ENCODE results near the gene LEP.

LEP gene

DNA sequence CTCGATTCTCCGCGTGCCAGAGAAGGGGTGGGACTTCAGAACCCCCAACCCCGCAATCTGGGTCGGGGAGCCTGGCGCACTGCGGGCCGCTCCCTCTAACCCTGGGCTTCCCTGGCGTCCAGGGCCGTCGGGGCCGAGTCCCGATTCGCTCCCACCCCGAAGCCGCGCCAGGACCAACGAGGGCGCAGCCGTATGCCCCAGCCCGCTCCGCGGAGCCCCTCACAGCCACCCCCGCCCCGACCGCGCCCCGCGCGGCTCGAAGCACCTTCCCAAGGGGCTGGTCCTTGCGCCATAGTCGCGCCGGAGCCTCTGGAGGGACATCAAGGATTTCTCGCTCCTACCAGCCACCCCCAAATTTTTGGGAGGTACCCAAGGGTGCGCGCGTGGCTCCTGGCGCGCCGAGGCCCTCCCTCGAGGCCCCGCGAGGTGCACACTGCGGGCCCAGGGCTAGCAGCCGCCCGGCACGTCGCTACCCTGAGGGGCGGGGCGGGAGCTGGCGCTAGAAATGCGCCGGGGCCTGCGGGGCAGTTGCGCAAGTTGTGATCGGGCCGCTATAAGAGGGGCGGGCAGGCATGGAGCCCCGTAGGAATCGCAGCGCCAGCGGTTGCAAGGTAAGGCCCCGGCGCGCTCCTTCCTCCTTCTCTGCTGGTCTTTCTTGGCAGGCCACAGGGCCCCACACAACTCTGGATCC, at the start of gene LEP:
Gene LEP (plus strand): TSS at position 583 of the 691 bp plus-strand sequence. CDS start 10,741 bp downstream, outside the sequence.
- no peak for DNase-seq (ENCODE audit: low spot score)
- no peak for FAIRE-seq

DNA sequence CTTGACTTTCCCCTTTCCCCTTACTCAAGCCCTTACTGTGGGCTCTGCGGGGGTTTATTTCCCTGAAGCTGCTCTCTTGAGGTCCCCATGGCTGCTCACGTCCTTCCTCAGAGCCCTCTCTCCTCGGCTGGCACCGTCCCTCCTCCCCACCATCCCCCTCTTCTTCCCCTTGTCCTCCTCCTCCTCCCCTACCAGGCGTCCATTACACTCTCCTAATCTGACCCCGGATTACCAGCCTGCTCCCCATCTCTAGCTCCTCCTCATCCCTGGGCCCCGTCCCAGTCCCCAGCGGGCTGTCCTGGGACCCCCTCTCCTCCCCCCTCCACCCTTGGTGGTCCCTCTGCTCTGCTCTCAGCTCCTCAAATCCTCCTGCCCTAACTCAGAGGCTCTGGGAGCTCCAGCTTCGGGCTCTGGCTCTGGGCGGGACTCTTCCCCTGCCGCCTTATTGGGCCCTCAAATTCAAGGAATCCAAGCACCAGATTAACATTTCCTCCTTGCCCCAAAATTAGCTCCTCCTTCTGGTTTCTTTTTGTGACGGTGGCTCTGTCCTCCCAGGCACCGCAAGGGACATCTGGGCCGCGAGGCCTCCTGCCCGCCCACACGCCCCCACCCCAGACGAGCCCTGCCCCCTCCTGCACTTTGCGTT, 48.5 kb upstream of the LEP start:
- DNase-seq (ENCODE audit: low spot score): no peak
- FAIRE-seq: no peak

DNA sequence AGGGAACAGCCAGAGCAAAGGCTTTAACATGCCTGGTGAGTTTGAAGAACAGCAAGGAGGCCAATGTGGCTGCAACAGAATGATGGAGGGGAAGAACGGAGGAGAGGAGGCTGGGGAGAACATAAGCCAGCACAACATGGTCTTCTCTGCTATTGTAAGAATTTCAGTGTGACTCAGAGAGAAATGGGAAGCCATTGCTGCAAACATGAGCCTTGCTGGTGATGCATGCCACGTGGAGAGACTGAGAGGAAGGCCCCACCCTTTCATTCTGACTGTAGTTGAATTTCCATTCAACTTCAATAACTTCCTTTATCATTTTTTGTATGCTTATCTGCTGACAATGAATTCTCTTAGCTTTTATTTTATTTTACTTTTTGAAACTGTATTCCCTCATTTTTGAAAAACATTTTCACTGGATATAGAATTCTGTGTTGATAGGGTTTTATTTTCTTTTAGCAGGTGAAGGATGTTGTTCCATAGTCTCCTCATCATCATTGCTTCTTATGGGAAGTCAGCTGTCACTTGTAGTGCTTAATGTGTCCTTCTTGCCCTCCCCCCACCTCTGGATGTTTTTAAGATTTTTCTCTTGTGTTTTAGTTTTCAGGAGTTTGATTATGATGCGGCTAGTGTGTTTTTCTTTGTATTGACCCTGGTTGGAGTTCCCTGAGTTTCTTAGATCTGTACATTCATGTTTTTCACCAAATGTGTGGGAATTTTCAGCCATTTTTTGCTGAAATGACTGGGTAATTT, 46.4 kb upstream of the LEP start:
- DNase-seq (ENCODE audit: low spot score): no peak
- no peak for FAIRE-seq

DNA sequence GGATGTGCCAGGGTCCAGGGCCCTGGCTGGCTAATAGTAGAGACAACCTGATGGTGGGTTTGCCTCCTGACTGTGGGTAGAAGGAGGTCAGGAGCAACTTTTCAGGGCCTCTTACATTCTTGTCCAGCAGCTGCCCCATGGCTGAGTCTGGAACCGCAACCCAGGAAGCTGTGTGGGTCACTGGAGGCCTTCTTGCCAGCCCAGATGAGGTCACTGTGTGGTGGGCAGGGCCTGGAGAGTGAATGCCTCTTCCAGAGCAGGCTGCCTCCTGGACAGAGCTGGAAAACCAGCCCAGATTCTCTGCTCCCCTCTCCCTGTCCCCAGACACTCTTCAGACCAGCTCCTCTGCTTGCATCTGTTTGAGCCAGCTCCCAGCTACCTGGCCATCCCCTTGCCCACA, 43.5 kb upstream of the LEP start:
- DNase-seq (ENCODE audit: low spot score): no peak
- FAIRE-seq: no peak

DNA sequence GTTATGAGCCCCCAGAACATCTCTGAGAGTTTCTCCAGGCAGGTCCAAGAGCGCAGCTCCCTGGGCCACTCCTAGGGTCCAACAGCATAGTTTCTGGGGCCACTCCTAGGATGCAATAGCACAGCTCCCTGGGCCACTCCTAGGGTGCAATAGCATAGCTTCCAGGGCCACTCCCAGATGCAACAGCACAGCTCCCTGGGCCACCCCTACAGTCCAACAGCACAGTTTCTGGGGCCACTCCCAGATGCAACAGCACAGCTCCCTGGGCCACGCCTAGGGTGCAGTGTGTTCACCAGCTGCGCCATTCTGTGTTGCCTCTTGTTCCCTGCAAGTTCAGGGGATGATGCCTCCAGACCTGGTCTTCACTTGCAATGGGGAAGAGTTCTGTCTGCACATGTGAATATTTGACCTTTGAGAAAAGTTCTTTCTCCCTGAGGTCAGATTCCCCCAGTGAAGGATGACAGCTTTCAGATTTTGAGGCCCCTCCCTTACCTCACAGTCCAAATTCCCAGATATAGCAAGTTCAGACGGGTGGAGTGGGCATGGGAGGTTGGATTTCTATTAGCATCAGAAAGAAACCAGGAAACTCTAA, 43.0 kb upstream of the LEP start:
- DNase-seq (ENCODE audit: low spot score): no peak
- no peak for FAIRE-seq

DNA sequence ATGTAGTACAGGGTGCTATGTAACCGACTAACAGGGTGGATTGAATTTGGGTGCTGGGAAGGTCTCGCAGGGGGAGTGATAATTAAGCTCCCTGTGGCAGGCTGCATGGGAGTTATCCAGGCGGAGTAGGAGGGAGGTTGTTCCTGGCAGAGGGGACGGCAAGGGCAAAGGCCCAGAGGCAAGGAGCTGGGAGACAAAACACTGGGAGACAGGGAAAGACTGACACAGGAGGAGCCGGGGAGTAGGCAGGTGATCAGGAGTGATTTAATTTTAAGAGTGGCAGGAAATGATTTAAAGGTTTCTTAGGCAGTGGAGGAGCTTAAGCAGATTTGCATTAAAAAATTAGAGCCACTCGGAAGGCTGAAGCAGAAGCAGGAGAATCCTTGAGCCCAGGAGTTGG, 40.7 kb upstream of the LEP start:
- DNase-seq (ENCODE audit: low spot score) (no peak), FAIRE-seq (no peak)

DNA sequence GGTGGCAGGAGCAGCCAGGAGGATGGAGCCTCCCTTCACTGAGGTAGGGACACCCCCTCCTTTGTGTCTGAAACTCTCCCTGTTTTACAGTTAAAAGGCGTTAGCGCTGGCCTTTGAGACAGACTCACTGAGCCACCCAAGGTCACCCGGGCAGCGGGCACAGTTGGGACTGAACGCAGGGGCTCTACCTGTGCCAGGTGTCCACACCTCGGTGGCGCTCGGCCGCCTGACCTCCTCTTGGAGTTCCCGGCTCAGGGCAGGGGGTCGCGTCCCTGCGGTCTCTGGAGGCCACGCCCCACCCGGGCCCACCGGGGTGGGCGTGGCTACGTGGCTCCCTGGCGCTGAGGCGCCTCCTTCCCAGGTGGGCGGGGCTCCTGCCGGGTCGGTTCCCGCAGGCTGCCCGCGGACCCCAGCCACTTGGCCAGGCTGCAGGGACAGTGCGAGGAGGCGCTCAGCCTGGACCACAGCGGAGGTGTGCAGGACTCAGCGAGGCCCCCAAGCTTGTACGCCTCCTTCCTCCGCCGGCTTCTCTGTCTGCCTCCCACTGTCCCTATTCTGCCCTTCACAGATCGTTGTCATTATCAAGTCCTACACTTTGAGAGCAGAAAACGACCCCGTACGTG, 39.9 kb upstream of the LEP start:
- DNase-seq (ENCODE audit: low spot score) (no peak), FAIRE-seq (no peak)

DNA sequence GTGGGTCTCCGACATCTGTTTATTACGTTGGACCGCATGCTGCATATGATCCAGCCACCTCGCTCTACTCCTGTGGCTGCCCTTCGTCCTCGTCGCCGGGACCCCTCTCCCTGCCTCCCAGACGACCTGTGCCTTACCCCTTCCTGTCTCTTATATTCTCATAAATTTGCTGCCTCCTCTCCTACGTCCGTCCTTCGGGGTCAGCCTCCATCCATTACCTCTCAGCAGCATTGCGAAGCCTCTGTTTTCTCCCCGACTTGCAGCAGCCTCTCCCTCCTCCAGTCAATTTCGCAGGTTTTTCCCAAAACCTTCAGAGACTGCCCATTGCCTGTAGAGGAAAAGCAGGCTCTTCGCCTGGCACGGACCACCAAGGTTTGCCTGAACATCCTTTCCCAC, 39.4 kb upstream of the LEP start:
- no peak for FAIRE-seq
- DNase-seq (ENCODE audit: low spot score): no peak

DNA sequence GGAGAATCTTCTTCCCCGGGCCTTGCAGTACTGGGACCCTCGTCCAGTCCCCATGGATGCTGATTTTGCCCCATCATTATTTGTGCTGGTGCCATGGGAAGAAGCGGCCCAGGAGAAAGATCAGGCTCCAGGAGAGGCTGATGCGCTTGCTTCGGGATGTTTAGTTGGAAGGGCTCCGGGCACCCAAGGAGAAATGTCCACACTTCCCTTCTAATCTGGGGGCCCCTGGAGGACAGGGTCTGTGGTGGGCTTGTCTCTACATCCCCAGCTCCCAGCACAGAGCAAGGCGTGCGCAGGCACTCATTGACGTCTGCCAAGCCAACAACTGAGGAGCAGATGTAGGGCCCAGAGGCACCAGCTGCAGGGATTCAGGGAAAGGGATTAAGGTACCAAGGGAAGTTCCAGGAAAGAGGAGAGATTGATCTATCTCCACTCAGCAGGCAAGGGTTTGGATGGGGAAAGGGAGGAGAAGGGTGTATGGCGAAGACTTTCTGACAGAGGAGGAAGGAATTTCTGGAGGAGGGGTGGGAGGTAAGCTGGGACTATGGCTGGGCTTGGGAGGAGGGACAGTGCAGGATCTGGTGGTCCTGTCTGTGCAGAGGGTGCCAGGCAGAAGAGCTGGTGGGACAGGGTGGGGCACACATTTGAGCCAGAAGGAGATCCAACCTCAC, 38.7 kb upstream of the LEP start:
- FAIRE-seq (no peak), DNase-seq (ENCODE audit: low spot score) (no peak)

DNA sequence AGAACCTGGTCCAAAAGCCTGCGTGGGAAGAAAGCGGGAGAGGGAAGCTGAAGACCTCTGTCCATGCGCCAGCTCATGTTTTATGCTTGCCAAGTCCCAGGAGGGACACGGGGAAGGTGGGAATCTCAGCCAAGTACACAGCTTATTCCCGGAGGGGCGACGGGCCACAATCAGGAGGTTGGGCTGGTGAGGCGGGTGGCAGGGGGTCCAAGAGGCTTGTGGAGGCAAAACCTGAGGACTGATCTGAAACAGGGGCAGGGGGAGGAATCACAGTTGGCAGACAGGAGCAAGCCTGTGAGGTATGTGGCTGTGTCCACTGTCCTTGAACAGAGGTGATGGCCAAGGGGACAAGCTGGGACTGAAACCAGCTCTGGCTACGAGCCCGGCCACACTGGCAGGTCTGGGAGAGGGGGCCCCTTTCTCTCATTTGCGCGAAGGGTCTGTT, 38.0 kb upstream of the LEP start:
- no peak for DNase-seq (ENCODE audit: low spot score)
- FAIRE-seq: no peak

DNA sequence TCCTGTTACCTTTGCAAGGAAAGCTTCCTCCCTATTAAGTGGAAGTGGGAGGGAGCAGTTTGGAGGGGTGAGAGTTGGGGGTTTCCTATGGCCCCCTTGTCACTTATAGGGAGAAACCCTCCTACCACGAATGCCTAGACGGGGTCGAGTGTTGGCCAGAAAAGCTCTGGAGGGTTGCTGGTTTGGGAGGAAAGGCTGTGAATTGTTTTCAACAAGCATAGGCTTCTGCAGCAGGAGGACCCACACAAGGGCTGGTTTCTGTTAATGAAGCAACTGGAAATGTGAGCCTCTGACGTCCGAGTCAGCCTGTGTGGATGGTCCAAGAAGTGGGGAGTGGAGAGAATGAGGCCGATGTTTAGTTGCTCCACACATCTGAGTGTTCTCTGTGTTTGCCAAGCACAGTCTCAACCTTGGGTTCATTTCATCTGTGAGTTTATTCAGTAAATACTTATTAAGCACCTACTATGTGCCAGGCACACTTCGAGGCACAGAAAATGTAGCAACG, 37.3 kb upstream of the LEP start:
- DNase-seq (ENCODE audit: low spot score) (no peak), FAIRE-seq (no peak)

DNA sequence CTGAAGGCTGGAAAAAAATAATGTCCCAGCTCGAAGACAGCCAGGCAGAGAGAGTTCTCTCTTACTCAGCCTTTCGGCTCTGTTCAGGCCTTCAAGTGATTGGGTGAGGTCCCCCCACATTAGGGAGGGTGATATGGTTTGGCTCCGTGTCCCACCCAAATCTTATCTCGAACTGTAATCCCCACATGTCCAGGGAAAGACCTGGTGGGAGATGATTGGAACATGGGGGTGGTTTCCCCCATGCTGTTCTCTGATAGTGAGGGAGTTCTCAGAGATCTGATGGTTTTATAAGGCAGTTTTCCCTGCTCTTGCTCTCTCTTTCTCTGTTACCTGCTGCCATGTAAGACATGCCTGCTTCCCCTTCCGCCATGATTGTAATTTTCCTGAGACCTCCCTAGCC, 36.6 kb upstream of the LEP start:
- DNase-seq (ENCODE audit: low spot score) (no peak), FAIRE-seq (no peak)

DNA sequence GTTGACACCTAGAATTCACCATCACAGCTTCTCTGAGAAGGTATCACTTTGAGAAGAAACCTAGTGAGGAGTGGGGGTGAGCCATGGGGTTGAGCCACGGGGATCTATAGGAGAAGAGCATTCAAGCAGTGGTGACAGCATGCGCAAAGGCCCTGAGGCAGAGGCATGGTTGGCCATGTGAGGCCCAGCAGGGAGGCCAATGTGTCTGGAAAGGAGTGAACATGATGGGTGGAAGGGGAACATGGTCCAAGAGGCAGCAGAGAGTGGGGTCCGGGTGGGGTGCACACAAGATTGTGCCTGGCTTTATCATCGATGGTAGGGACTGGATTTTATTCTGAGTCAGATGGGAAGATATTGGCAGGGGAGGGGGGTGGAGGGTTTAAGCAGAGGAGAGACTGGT, 36.0 kb upstream of the LEP start:
- DNase-seq (ENCODE audit: low spot score) (no peak), FAIRE-seq (no peak)

DNA sequence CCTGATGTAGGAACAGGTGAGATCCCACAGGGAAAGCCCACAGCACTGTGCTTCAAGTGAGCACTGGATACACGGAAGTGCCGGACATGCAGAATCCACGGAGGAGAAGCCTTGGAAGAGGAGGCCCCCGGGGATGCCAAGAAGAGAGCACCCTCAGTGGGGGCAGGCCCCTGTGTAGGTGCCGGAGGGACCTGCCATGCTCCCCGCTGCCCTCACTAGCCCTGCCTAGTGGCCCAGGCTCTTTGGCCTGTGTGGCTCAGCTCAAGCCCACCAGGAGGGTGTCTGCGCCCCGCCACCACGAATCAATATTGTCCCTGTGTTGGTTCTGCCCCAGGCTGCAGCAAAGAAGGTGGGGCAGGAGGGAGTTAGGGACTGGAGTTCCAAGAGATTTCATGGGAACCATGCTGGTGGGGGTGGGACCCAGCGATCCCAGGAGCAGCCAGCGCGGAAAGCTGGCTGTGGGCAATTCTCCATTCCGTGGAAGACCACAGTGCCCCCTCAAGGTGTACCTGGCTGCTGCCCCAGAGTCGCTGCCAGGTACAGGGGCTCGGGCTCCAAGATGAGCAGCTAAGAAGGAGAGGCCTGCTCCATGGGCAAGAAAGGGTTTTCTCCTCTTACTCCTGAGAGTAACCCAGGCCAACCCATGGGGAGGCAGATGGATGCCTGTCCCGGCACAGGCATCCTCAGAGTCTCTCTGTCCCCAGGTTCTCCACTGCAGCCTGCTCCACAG, 34.9 kb upstream of the LEP start:
- FAIRE-seq (no peak), DNase-seq (ENCODE audit: low spot score) (no peak)

DNA sequence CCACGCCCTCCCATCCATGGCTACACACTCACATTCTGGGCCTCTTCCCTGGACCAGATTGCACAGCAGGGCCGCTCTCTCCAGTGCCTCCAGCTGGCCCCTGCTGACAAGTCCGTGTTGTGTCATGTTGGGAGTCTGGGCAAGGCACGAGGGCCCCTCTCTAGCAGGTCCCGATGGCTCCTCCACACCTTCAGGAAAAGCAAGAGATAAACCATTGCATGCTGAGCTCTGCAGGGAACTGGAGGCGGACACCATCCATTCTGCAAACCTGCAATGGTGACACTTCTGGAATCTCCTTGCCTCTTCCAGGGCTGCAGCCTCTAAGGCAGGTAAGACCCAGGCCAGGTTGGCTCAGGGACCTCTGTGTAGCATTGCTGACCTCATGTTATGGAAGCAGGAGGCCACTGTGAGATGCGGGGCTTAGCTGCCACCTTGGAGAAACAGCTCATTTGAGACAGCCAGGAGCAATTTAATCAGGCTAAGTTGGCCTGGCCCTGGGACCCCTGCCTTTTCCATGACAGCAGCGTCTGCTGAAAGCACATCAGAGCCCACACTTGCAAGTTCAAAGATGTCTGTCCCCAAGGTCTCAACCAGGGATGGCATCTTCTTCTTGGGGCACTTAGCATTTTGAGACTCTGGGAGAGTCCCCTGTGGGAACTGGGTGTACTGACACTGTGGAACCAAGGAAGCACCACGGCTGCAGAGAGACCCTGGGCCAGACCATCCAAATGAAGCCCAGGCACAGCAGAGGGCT, 34.2 kb upstream of the LEP start:
- no peak for DNase-seq (ENCODE audit: low spot score)
- no peak for FAIRE-seq

DNA sequence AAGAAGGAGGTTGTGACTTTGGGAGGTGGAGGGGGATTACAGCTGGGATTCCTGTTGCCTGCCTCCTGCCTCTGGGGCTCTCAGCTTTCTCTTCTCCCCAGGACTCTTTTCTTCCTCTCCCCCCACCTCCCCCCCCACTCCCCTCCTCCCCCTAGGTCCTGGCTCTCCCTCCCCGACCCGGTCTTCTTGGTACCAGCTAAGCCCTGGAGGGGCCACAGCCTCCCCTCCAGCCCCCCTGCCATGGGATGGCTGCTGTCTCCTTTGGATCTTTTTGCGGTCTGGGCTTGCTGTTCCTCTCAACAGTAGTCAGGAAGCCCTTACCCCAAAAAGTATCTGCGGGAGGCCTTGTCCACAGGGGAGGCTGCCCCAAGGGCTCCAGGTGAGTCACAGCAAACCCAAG, 33.5 kb upstream of the LEP start:
- no peak for FAIRE-seq
- DNase-seq (ENCODE audit: low spot score): no peak

DNA sequence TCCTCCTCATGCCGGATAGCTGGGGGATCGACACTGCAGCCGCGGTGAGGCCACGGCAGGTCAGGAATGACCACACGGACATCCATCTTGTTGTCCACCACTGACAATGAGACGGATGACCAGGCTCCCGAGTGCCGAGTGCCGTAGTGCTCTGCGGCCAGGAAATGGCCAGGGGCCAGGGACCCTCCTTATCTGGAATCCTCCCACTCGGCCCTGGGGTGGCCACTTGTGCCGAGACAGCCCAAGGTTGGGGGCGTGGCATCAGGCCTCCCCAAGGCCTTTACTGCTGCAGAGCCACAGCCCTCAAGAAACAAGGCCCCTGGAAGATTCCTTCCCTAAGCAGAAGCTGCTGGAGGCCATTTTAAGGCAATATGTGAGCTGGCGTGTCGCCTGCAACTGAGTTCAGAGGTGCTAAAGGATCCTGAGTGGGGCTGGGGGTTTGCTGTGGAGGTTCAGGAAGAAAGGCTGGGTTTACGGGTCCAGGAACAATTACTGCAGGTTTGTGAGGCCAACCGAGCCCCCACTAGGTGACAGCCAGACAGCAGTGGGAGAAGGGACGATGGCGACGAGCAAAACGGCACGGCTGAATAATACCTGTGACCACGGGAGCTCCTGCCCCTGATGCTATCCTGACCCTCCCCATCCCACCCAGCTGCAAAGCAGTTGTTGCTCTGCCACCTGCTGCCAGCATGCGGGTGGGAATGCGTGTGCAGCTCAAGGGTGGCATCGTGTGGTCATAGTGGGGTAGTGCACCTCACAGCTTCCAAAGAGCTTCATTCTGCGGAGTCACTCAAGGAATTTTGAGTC, 31.6 kb upstream of the LEP start:
- peak; percentile 42 for FAIRE-seq
- DNase-seq (ENCODE audit: low spot score): peak; percentile 51

DNA sequence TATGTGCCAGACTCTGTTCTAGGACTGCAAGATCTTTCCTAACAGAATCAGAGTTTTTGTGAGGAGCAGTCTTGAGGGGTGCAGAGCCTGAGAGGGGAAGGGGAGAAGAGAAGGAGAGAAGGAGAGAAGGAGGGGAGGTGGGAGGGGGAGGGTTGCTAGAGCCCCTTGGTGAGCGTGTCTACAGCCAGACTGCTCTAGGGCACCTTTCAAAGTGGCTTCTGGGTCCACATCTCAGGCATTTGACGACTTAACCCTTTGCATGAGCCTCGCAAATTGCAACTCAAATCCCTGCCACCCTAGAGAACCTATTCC, 31.1 kb upstream of the LEP start:
- DNase-seq (ENCODE audit: low spot score): no peak

More for the DNA sequence above, 31.1 kb upstream of the LEP start:
- FAIRE-seq: no peak

Data from RCC 7860 (cell line).